Kidney epithelial cell (primary cell): Measurements from ENCODE around the gene SYT2. TPM values are rescaled to one million over a fixed set of nuclear protein-coding genes. Genes with fewer than 3 reads are reported as not detected.
"Not testable (repeated sequence)": the region's sequence is repeated elsewhere in the genome, so short reads cannot be mapped to it uniquely, and the experiment has no call there.

Source experiments
- DNase-seq: peaks from one replicate; pipeline ENCODE4 v3.0.0-alpha.2; 2010; ENCODE audit warnings: low read depth
- H3K27me3 ChIP-seq: 2 replicates; pipeline ENCODE4 v1.6.0; 2011; ENCODE audit warnings: low read length; ENCODE audit not compliant: control insufficient read depth, insufficient read depth
- H3K36me3 ChIP-seq: 2 replicates; pipeline ENCODE4 v1.5.1; 2011; ENCODE audit warnings: low read length; ENCODE audit not compliant: control insufficient read depth, insufficient read depth
- H3K4me3 ChIP-seq: 2 replicates; pipeline ENCODE4 v1.5.1; 2011; ENCODE audit warnings: low read depth, mild to moderate bottlenecking, control low read depth, low read length
- CTCF ChIP-seq: IDR thresholded peaks from 2 replicates; pipeline ENCODE4 v1.5.1; 2011; ENCODE audit warnings: mild to moderate bottlenecking, moderate library complexity, low read length, control low read depth, inconsistent platforms; ENCODE audit not compliant: insufficient read depth, poor library complexity, severe bottlenecking
- total RNA-seq: library from RNA; depleted of rRNA; stranded (reverse); fragments of >200 nt; gene quantifications from 2 replicates; pipeline ENCODE4 v1.2.3, GENCODE V29; 2015

Gene SYT2
- total RNA-seq, 1 donor from 2014 or later = 0.04 TPM

- Histone ChIP-seq H3K36me3 (no peaks in the 10 kb centered on the region), H3K27me3 (peaks cover 25% of the 10 kb centered on the region), H3K4me3 (no peak overlapping the region)
- DNase-seq = no peak
- TF ChIP-seq CTCF = no peak
Measured at GRCh38 chr1:202632241-202632640, 78.0 kb downstream of the SYT2 start.

DNA sequence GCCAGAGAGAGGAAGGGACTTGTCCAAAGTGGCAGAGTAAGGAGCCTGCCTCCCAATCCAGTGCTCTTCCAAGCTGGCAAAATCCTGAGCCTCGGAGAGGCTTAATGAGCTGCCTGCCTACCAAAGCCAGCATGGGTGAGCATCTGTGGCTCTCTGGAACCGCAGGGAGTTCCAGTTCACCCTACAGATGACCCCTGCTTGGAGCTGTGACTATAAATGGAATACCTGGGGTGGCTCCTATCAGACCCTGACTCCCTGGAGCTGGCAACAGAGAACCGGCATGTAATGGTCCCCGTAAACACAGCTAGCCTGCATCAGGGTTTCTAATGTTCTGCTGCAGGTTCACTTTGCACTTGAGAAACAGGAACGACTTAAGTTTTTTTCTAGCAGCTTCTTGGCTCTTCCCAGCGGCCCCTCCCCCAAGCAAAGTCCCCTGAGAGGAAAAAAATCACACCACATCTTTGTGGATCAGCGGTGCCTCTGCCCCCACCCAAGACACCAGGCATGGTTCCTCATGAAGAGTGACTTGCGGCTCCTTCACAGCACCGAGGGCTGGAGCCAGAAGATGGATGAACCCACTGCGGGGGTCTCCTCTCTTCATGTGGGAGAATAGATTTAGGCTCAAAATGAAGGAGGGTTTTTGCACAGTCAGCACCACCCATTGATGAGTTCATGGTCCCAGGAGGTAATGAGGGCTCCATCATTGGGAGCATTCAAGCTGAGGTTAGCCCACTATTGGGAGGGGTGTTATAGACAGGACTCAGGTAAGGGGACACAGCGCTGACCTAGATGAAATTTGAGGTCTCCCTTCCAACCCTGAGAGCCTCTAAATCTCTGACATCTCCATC is 79.0 kb downstream of the SYT2 start:
- DNase-seq = no peak
- no peak overlapping the region for H3K4me3 ChIP-seq
- no peaks in the 10 kb centered on the region for H3K36me3 ChIP-seq
- peaks cover 23% of the 10 kb centered on the region for H3K27me3 ChIP-seq
- no peak for TF ChIP-seq CTCF

GRCh38 chr1:202630541-202630940 is 79.7 kb downstream of the SYT2 start:
- H3K27me3 ChIP-seq = peaks cover 20% of the 10 kb centered on the region
- TF ChIP-seq CTCF = no peak
- H3K36me3 ChIP-seq = no peaks in the 10 kb centered on the region
- H3K4me3 ChIP-seq = no peak overlapping the region
- no peak for DNase-seq

DNA sequence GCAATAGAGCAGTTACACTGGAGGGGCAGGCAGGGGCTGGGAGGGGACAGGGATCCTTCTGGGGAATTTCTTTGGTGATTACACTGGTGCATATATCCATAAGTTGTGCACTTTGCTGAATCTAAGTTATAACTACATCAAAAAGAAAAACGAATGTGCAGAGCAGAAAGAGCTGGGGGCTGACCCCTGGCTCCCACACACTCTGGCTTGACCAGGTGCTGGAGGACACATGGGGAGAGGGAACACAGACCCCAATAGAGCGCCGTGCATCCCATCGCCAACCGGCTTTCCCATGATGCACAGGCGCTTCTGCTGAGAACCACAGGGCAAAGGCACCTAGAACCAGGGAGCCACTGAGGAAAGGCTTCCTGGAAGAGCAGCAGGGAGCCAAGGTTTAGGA is 80.2 kb downstream of the SYT2 start:
- not testable (repeated sequence) for H3K4me3 ChIP-seq, H3K36me3 ChIP-seq, DNase-seq
- peaks cover 16% of the 10 kb centered on the region for H3K27me3 ChIP-seq

DNA sequence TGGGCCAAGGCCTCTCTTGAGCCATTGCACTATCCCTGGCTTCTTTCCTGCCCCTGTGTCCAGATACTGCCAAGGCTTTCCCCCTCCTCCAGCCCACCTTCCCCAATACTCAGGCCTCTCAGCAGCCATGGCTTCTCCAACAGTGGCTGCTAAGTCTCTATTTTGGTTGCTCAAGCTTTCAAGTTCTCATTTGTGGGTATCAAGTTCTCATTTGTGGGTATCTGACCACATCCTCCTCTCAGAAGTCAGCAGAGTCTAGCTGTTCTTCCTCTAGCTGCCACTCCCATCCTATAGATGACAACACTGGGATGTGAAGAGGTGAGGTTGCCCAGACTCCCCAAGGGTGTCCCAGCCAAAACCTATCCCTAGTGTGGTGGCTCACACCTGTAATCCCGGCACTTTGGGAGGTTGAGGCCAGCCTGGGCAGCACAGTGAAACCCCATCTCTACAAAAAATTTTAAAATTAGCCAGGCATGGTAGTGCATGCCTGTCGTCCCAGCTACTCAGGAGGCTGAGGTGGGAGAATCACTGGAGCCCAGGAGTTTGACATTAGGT is 80.9 kb downstream of the SYT2 start:
- not testable (repeated sequence) for H3K36me3 ChIP-seq, DNase-seq, H3K4me3 ChIP-seq
- peaks cover 14% of the 10 kb centered on the region for H3K27me3 ChIP-seq

DNA sequence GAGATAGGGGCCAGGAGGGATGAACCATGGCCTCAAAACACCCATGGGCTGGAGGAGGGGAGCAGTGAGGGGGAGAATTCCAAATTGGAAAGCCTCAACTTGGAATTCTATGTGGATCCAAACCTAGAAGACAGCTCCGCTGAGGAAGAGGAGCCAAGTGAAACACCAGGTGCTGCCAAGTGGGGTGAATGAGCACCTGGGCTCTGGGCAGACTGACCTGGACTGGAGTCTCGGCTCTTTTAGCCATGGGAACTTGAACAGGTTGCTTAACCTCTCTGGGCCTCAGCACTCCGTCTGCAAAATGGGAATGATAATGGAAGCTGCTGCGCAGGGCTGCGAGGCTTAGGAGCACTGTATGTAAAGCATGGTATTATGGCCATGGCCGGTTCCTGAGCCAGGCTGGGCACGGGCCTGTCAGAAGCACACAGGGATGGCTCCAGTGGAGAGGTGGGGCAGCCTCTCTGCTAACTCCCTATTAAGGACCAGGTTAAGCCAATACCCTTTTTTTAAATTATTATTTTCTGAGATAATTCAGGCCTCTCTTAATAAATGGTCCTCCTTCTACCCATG is 81.5 kb downstream of the SYT2 start:
- Histone ChIP-seq H3K36me3 (no peaks in the 10 kb centered on the region), H3K4me3 (no peak overlapping the region), H3K27me3 (peaks cover 14% of the 10 kb centered on the region)
- DNase-seq = no peak
- no peak for TF ChIP-seq CTCF
